NCI-H187 (cell line): Measurements from ENCODE around the gene HOMER2.

Experiments
- DNase-seq, 2 experiments: peaks; one replicate each; lab custom pipeline; 2025; lab: John Stamatoyannopoulos, UW

HOMER2 gene

DNA sequence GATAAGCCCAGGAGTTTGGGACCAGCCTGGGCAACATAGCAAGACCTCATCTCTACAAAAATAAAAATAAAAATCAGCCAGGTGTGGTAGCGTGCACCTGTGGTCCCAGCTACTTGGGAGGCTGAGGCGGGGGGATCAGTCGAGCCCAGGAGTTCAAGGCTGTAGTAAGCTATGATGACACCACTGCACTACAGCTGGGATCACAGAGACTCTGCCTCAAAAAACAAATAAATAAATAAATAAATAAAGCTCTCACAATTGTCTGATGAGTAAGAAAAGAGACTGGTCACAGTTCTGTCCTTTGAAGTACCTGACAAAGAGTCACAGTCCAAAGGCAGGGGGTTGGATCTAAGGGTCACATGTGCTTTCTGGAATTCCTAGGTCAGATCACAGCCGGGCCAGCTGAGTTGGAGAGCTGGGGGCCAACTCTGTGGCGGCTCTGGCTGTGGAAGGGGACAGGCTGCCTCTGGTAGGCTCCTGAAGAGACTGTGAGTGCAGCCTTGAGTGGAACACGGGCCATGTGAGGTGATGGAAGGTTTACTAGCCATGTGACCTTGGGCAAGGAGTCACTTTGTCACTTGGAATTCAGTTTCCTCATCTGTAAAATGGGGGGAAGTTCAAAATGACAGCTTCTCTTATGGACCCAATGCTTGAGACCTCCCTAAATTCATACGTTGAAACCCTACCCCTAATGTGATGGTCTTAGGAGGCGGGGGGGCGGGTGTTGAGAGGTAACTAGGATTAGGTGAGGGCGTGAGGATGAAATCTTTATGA lies 95.9 kb downstream of the HOMER2 start:
- DNase-seq = no peak

DNA sequence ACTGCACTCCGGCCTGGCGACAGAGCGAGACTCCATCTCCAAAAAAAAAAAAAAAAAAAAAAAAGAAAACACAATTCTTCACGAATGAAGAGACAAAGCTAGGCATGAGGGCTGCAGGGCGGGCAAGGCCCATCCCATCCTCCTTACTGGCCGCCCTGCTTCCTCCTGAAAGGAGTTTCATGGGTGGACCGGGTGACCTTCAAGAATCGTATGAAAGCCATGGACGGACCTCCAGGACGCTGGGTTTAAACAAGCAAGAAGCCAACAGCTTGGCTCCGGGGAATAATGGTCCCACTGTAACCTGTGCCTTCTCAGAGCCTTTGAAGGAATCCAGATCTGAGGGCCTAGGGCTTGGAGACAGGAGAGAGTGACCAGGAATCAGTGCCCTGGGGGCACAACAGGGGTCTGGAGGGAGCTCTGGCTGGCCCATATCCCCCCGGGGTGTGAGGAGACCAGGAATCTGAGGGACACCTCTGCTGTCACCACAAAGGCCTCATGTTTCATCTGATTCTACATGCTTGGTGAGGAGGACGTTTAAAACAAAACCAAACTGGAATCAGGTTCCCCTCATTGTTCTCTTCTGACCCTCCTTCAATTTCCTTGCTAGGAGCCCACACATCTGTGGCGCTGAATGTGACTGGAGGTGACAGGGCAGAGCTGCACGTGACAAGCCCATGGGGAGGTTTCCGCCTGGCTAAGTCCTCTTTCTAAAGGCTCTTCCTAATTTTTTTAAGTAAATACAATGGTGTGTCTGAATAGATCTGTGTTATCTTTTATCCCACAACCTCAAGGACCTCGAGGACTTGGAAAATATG lies 97.0 kb downstream of the HOMER2 start:
- DNase-seq = no peak

DNA sequence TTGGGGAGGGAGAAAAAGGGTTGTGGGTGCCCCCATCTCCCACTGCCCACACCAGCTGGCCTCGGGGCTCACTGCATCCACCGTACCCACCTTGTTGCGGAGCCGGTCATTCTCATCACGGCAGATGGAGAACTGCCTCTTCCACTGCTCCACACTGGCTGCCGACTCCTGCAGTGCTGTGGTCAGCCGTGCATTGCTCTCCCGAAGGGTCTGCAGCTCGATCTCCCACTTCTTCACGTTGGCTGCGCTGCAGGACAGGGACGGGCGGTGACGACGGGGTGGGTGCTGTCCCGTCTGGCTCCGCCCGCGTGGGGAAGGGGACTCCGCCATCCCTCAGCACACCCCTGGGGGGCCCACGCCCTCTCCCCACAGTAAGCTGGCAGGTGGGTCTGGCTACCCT lies 98.0 kb downstream of the HOMER2 start:
- no peak for DNase-seq

DNA sequence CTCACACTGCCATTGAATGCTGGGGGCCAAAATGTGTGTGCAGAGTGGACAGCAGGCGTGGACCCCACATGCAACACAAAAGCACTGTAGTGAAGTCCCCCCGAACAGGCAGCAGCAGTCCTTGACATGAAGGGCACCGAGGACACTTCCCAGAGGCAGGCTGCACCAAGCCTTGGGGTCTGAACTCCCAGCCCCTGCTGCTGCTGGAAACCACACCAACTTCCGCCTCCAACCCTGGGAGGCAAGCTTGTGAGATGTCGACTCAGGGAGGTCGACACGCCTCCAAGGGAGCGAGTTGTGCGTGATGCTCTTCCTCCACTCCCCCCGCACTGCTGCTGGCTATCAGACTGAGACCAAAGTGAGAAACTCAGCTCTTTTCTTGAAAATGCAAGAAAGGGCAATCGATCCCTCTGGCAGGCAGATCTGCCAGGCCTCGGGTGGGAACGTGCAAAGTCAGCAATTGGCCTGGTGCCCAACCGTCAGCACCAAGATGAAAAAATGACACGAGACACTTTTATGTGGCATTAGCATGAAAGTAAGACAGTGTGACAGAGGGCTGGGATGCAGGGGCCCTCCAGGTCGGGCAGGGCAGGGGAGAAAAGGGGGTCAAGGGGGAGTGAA lies 99.5 kb downstream of the HOMER2 start:
- no peak for DNase-seq

DNA sequence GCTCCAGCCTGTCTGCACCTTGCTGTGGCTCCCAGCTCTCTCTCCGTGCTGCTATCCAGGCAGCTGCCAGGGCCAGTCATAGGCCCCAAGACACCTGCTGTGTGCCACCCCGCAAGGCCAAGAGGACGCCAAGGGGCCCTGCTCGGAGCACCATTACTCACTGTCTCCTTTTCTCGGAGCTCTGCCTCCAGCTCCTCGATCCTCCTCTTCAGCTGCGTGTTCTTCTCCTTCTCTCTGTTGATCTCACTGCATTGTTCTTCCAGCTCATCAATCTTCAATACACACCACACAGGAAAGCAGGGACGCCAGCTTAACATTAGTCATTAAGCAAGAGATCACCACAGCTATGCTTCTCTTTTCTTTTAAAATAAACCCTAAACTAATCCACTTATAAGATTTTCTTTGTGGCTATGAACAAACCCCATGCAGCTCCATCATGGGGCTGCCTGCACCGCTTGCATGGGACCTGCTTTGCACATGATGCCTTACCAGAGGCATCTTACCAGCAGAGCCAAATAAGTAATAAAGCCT lies 100.5 kb downstream of the HOMER2 start:
- no peak for DNase-seq

DNA sequence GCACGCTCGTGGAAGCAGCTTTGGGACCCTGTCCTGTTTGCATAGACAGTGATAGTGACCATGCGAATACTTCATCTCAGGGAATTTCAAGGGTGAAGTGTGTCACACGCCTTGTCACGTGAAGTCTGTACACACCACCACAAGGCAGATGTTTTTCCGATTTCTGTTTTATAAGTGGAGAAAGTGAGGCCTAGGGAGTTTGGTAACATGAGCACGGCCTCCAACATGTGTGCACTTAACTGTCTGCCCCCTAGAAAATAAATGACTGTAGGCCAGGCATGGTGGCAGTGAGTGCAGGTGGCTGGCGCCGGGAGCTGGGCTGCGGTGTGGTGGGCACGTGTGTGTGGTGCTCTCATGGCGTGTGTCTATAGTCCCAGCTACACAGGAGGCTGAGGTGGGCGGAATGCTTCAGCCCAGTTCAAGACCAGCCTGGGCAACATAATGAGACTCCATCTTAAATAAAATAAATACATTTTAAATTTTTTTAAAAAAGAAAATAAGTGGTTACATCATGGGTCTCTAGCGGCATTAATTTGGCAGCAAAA lies 101.1 kb downstream of the HOMER2 start:
- no peak for DNase-seq

DNA sequence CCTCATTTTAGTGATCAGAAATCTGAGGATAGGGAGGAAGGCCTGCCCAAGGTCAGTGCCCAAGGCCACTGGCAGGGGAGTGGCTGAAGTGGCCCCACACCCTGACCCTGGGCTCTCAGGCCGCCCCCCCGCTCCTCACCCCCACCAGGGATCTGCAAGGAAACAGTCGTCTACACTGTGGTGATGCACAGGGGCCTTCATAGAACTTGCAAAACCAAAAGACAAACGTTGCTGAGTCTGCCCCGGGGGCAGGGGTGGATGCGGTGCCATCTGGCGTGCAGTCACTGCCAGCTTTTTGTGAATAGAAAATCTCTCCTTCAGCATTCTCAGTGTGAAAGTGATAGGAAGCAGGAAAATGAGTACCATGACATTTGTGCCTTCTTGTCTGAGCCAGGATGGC lies 101.8 kb downstream of the HOMER2 start:
- DNase-seq = no peak

DNA sequence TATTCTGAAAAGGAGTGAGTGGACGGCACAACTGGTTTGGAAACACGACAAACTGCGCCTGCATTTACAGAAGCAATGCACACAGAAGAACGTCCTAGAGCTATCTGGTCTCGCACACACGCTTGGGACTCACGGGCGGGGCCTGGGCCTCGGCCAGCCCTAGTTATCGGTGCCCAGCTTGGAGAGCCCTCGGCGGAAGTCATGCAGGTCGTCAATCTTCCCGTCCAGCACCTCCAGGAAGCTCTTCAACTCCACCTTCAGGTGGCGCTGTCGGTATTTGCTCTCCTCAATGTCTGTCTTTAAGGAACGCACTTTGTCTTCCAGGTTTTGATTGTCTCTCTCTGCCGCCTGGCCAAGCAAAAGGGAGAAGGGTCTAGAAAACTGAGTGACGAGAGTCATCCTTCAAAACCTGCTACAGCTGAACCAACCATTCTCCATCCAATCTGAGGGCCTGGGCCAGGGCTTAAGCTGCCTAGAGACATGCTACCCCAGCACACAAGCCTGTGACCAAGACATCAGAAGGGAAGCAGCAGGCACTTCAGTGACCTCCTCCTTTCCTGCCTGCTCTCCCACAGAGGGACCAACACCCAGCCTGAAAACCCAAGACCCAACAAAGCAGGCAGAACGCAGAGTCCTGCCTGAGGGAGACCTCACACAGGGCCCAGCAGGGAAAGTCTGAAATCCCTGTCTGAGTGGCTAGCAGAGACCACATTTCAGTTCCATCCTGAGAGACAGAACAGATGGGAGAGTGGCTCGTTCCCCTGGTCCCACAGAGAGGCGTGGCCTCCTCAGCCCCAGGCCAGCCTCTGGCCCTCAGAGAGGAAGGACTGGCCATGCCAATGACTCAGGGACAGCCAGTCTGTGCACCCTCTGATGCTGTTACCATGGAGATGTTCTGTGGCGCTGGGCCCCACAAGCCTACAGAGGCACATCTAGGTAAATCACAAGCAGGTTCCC lies 102.7 kb downstream of the HOMER2 start:
- DNase-seq = no peak

DNA sequence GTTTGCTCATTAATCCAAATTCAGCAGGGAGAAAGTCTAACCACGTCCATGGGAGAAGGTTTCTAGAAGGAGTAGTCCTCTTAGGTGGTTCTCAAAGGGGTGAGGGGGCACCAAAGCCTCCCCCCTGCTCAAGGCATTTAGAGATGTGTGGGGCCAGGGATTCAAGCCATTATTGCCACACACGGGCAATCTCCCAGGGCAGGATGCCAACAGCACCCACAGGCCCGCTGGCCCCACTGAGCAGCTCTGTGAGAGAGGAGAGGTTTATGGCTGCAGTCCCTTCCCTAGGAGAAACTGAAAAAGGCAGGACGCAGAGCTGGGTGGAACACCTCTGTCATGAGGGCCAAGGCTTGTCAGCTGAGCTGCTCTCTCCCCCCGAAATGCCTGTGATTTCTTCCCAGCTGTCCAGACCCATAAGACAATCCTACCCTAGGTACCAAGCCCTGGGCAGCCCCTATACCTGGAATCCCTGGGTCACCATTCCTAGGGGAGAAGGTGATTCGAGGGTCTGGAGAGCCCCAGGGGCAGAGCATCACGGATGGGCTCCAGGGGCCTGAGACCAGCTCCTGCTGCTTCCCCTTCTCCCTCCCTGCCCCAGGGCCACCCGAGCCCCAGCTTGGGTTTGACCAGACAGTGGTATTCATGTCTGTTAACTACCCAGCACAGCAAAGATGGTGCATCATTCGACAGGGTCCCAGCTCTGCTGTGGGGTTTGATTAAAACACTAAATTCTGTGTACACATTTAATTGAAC lies 104.1 kb downstream of the HOMER2 start:
- no peak for DNase-seq

DNA sequence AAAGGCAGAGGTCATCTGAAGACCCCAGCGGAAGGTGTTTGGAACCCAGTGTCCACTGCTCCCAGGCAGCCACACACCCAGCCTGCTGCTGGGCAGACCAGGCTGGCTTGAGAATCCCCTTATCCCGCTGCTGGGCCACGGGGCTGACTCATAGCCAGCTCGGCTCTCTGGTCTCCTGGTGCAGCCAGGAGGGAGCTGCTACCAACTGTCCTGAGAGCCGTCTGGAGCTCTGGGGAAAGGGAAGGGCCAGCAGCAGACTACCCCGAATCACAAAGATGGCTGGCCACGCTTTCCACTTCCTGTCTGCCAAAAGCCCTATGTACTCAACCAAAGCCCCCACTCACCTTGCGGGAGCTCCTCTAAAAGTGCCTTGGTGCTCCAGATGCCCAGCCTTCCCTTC lies 104.8 kb downstream of the HOMER2 start:
- no peak for DNase-seq

DNA sequence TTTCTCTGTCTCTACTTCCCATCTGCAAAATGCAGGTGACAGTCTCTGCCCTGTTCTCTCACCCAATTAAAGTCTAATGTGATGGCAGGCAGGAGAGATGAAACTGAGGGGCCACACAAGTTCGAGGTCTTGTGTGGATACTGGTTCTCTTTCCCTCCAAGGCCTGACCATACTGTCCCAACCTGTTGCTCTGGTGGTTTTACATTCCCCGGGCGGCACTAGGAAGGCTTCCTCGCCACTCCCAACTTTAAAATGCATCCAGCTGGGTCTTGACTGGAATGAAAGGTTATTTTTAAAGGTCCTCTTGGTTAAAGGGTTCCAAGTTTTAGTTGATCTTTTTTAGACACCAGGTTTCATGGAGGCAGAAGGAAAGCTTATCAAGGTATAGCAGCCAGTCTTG lies 105.9 kb downstream of the HOMER2 start:
- DNase-seq = no peak

DNA sequence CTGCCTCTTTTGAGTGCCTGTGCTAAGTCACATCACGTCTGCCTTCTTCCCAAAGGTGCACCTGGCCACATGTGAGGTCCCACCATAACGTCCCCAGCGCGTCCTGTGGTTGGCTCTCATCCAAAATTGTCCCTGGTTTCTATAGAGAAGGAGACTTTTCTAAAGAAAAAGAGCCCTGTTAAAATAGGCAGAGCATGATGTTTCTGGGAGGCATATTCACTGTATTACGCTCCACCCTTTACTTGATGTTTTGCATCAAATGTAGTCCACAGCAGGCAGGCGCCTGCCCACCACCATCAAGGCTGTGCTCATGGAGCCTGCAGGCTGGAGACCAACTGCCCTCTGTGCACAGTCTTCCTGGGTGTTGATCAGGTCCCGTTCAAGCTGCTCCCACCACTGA lies 106.8 kb downstream of the HOMER2 start:
- DNase-seq = no peak

DNA sequence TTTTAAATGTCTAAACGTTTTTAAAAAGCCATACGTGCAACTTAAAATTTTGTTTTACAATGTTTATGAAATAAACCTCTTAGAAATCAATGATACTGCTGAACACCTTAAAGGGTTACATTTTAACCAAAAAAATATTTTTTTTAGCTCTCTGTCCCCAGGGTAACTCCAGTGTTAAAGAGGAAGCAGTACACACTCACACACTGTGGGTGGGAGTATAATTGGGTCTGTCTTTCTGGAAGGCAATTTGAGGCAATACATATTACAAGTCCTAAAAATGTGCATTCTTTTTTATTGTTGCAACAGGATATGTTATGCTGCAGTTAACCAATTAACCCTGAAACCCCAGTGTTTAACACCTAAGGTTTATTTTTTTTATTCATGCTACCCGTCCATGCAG lies 109.0 kb downstream of the HOMER2 start:
- no peak for DNase-seq

DNA sequence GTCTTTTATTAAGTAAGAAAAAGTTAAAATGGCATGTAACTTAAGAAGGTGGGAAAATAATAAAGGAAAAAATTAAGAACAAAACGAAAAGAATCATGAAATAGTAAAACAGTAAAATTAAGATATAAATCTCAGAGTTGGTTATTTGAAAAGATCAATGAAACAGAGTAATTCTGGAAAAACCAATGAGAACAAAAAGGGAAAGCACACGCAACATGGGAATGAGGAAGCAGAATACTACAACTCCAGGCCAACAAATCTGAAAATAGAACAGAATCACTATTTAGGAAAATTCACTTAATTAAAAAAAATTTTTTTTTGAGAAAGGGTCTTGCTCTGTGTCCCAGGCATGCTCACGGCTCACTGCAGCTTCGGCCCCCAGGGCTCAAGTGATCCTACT lies 112.4 kb downstream of the HOMER2 start:
- DNase-seq = no peak

DNA sequence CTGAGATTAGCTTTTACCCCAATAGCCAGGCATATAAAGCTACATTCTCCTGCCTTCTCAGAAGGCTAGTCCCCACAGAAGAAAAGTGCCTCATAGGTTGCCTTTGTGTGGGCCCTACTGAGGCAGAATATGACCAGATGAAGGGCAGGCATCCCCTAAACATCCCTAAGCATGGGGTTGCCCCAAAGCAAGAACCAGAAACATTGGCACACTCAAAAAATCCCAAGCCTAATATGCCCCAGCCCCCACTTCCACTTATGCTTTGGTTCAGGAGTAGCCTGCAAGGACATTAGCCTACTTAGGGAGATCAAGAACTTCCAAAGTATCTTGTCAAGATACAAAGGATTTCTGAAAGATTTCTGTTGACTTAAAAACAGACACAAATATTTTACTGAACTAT lies 113.4 kb downstream of the HOMER2 start:
- DNase-seq = no peak

DNA sequence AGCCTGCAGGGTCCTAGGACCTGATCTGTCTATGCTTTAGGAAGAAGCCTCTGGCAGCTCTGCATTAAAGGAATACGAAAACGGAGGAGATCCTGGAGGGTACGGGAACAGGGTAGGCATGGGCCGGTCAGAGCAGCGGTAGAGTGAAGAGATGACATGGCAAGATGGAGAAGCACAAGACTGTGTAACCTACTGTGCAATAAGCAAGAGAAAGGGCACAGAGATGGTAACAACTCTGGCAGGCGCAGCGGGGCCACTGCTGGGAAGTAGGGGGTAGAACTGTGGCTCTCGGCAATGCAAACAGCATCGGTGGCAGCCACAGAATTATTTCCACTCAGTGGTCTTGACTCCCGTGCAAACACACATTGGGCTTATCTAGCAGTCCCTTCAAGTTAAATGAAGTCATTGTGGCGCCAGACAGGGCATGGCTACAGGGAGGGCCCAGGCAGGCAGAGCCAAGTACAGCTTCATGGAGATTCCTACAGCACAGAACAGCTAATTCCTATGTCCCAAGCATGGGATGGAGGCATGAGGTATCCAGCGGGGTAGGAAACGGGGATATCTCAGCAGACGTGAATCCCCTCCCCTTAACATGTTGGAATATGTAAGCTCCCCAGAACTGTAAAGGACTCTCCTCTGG lies 114.3 kb downstream of the HOMER2 start:
- DNase-seq = no peak

DNA sequence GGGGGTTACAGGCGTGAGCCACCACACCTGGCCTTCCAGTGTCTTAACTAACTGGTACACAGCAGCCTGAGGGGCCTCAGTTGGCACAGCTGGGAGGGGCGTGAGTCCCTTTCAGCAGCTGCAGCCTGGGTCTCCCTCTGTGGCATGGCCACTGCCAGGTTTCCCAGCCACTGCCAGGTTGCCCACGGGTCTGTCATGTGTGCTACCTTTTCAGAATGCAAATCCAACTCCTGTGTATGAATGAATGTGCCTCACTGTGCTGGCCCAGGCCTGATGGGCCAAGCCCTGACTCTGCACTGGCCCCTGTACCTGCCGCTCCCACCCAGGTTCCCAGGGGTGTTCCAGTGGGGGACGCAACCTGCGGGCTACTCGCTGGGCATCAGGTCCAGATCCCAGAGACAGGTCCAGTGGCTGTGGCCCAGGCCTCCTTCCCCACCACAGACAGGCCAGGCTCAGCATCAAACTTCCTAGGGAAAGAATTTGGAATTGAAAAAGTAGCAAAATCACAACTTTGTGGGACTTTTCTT lies 117.1 kb downstream of the HOMER2 start:
- DNase-seq = no peak

DNA sequence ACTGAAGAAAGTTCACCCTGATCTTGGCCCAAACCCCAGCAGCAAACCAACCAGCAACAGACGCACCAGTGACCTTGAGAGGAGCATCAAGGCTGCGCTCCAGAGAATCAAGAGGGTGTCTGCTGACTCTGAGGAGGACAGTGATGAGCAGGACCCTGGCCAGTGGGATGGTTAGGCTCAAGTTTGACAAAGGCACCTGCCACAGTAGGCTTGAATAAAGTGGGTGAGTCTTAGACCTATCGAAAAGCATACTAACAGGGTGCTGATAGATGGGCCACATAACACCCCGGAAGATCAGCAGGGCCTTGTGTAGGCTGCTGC lies 119.2 kb downstream of the HOMER2 start:
- DNase-seq = no peak

DNA sequence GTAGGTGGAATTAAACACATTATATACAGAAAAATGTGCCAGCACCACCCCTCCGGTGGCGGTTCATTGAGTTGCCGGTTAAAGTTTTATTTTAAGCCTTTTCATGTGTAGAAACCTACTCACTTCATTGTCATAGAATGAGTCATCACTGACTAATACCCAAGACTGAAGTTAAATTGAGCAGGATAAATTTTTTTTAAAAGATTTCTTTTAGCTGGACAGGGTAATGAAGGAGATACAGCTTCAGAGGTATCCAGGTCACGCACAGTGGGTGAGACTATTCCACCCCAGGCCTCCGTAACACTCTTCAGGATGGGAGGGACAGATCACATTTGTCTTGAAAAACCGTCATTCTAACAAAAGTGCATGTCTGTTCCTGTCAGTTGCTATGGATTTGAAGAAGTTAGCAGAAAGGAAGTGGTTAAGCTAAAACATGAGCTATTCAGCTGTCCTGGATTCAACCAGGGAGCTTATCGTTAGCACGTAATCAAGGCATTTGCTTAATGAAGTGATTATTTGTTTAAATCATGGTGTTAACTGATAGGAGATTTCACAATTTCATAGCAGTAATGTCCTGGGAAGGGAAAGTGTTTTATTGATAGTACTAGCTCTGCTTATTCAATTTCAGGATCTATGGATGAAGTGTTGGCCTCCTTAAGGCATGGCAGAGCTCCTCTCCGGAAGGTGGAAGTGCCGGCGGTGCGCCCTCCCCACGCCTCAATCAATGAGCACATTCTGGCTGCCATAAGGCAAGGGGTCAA lies 119.7 kb downstream of the HOMER2 start:
- DNase-seq = no peak
